Esophagus muscularis mucosa (tissue), 4 donors: ENCODE measurements around the gene FPR3. TPM values are rescaled to one million over a fixed set of nuclear protein-coding genes. Genes with fewer than 3 reads are reported as not detected.
"Not testable (repeated sequence)": the region's sequence is repeated elsewhere in the genome, so short reads cannot be mapped to it uniquely, and the experiment has no call there.

Source experiments
- DNase-seq: peaks from one replicate; pipeline ENCODE4 v3.0.0-alpha.2; 2017; ENCODE audit errors: extremely low spot score
- H3K27ac ChIP-seq, 4 donors: fragments of 200-600 bp; sonication (generic); replicated peaks in 1 of 4; 1 replicate in 3 of 4; 2 replicates in 1 of 4; pipeline ENCODE4 v1.5.1; 2016 to 2019; ENCODE audit warnings: mild to moderate bottlenecking in 1 of 4
- H3K27me3 ChIP-seq, 4 donors: fragments of 200-600 bp; sonication (generic); one replicate each; pipeline versions ENCODE4 v1.5.1 to v1.6.0; 2016 to 2019
- H3K36me3 ChIP-seq, 4 donors: fragments of 200-600 bp; sonication (generic); one replicate each; pipeline ENCODE4 v1.5.1; 2016 to 2019
- H3K4me1 ChIP-seq, 4 donors: fragments of 200-600 bp; sonication (generic); one replicate each; pipeline ENCODE4 v1.5.1; 2016 to 2019
- H3K4me3 ChIP-seq, 4 donors: fragments of 200-600 bp; sonication (generic); 1 replicate in 2 of 4; 2 replicates in 2 of 4; pipeline ENCODE4 v1.5.1; 2016 to 2019; ENCODE audit warnings: mild to moderate bottlenecking in 4 of 4, moderate library complexity in 1 of 4
- H3K9me3 ChIP-seq, 4 donors: fragments of 200-600 bp; sonication (generic); 1 replicate in 3 of 4; 2 replicates in 1 of 4; pipeline ENCODE4 v1.5.1; 2016 to 2019
- CTCF ChIP-seq, 3 experiments: fragments of 200-600 bp in 2 of 3; fragments of 450-650 bp in 1 of 3; sonication (generic) in 2 of 3; IDR thresholded peaks; one replicate each; pipeline ENCODE4 v1.5.1; 2017 to 2019; ENCODE audit warnings: antibody characterized with exemption in 3 of 3, mild to moderate bottlenecking in 2 of 3, moderate library complexity in 1 of 3
- EP300 ChIP-seq: sonication (generic); formaldehyde crosslinking; IDR thresholded peaks from one replicate; pipeline ENCODE4 v1.6.1; 2017; ENCODE audit warnings: antibody characterized with exemption
- POLR2A ChIP-seq: fragments of 450-650 bp; IDR thresholded peaks from one replicate; pipeline ENCODE4 v1.6.1; 2017; ENCODE audit warnings: antibody characterized with exemption, moderate library complexity, mild to moderate bottlenecking, low read depth
- POLR2AphosphoS5 ChIP-seq, 2 donors: sonication (generic); formaldehyde crosslinking; IDR thresholded peaks; one replicate each; pipeline ENCODE4 v1.6.1; 2017; ENCODE audit warnings: antibody characterized with exemption in 2 of 2
- WGBS: methylation state at CpG from one replicate; pipeline ENCODE4 v1.1.5; 2018; 5-methylcytosine and 5-hydroxymethylcytosine counted together
- intact Hi-C: fragments of 100-400 bp; cut with DNase I; formaldehyde crosslinking; loops from one replicate; pipeline ENCODE4 v1.15.1; 2023
- total RNA-seq, 4 donors: library from RNA; depleted of rRNA; stranded (reverse); fragments of >200 nt; gene quantifications; one replicate each; pipeline versions ENCODE4 v1.1.0 to v1.2.1, GENCODE V29; 2016

FPR3 gene
- total RNA-seq, 4 donors from 2014 or later, result 4.0 to 9.9 (median 6.8) TPM

DNA sequence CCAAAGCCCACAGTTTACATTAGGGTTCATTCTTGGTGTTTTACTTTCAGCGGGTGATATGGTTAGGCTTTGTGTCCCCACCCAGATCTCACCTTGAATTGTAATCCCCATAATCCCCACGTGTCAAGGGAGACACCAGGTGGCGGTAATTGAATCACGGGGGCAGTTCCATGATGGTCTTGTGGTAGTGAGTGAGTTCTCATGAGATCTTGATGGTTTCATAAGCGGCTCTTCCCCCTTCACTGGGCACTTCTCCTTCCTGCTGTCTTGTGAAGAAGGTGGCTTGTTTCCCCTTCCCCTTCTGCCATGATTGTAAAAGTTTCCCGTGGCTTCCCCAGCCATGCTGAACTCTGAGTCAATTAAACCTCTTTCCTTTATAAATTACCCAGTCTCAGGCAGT, 22.0 kb upstream of the FPR3 start:
- H3K27me3 ChIP-seq, result peaks cover 0 to 46% (median 2%) of the 10 kb centered on the region in 4 donors
- H3K36me3 ChIP-seq, result no peaks in the 10 kb centered on the region
- intact Hi-C loops, result loop anchor here (10.0 kb wide), 1 partner anchor 118 kb away; no protein-coding TSS in a partner anchor
- no peak overlapping the region for H3K27ac ChIP-seq
- H3K4me1 ChIP-seq, result peaks cover 1 to 6% (median 5%) of the 10 kb centered on the region in 4 donors
- no peak overlapping the region for H3K4me3 ChIP-seq
- H3K9me3 ChIP-seq, result no peaks in the 10 kb centered on the region
- DNase-seq, result no peak
- TF ChIP-seq POLR2AphosphoS5 (IDR thresholded peaks at IDR 0.05) (no peak), EP300 (no peak), CTCF (IDR thresholded peaks at IDR 0.05) (no peak), POLR2A (no peak)
- 47% methylated on average over 6 of the region's 6 CpGs for WGBS

GRCh38 chr19:51776561-51776960, 18.4 kb upstream of the FPR3 start:
- intact Hi-C loops, result loop anchor here (2.0 to 10.0 kb wide), 2 partner anchors 122 to 304 kb away; no protein-coding TSS in a partner anchor

GRCh38 chr19:51777570-51778462, 17.1 kb upstream of the FPR3 start:
- WGBS, result 28% methylated on average over 23 of the region's 23 CpGs
- DNase-seq, result peak; percentile 62
- H3K9me3 ChIP-seq, result no peaks in the 10 kb centered on the region
- peaks cover 0 to 50% (median 7%) of the 10 kb centered on the region in 4 donors for H3K27me3 ChIP-seq
- no peak overlapping the region for H3K4me3 ChIP-seq
- TF ChIP-seq POLR2AphosphoS5 (IDR thresholded peaks at IDR 0.05) (no peak), EP300 (no peak), CTCF (IDR thresholded peaks at IDR 0.05) (peak; percentile 59 to 80 (median 61))
- no peaks in the 10 kb centered on the region for H3K36me3 ChIP-seq
- peaks cover 3 to 7% (median 7%) of the 10 kb centered on the region in 4 donors for H3K4me1 ChIP-seq
- intact Hi-C loops, result loop anchor here (2.0 to 10.0 kb wide), 2 partner anchors 123 to 305 kb away; no protein-coding TSS in a partner anchor
- no peak overlapping the region for H3K27ac ChIP-seq

More at GRCh38 chr19:51776561-51776960, 18.4 kb upstream of the FPR3 start:
- not testable (repeated sequence) for H3K36me3 ChIP-seq, H3K9me3 ChIP-seq, H3K27ac ChIP-seq, DNase-seq, H3K4me3 ChIP-seq, H3K4me1 ChIP-seq
- 90% methylated on average over 1 of the region's 1 CpG for WGBS
- H3K27me3 ChIP-seq, result peaks cover 0 to 52% (median 7%) of the 10 kb centered on the region in 4 donors

GRCh38 chr19:51779181-51779580, 15.8 kb upstream of the FPR3 start:
- H3K9me3 ChIP-seq, result no peaks in the 10 kb centered on the region
- no peak for TF ChIP-seq POLR2AphosphoS5 (IDR thresholded peaks at IDR 0.05)
- no peak for TF ChIP-seq EP300
- TF ChIP-seq CTCF (IDR thresholded peaks at IDR 0.05), result no peak
- TF ChIP-seq POLR2A, result no peak
- H3K4me1 ChIP-seq, result peaks cover 3 to 7% (median 7%) of the 10 kb centered on the region in 4 donors
- no peak overlapping the region for H3K27ac ChIP-seq
- DNase-seq, result peak; percentile 64
- H3K4me3 ChIP-seq, result no peak overlapping the region
- intact Hi-C loops, result loop anchor here (10.0 kb wide), 1 partner anchor 124 kb away; no protein-coding TSS in a partner anchor
- no peaks in the 10 kb centered on the region for H3K36me3 ChIP-seq
- H3K27me3 ChIP-seq, result peaks cover 0 to 41% (median 7%) of the 10 kb centered on the region in 4 donors
- WGBS, result 60% methylated on average over 1 of the region's 1 CpG

- 49% methylated on average over 2 of the region's 2 CpGs for WGBS
- intact Hi-C loops, result loop anchor here (10.0 kb wide), 1 partner anchor 125 kb away; no protein-coding TSS in a partner anchor
These were observed 15.3 kb upstream of the FPR3 start for GRCh38 chr19:51779703-51780102.

More at GRCh38 chr19:51779703-51780102, 15.3 kb upstream of the FPR3 start:
- no peak overlapping the region for H3K4me3 ChIP-seq
- H3K9me3 ChIP-seq, result no peaks in the 10 kb centered on the region
- H3K27ac ChIP-seq, result no peak overlapping the region
- peaks cover 0 to 36% (median 7%) of the 10 kb centered on the region in 4 donors for H3K27me3 ChIP-seq
- H3K36me3 ChIP-seq, result no peaks in the 10 kb centered on the region
- DNase-seq, result peak; percentile 7
- peaks cover 3 to 7% (median 7%) of the 10 kb centered on the region in 4 donors for H3K4me1 ChIP-seq
- TF ChIP-seq POLR2AphosphoS5 (IDR thresholded peaks at IDR 0.05) (no peak), CTCF (IDR thresholded peaks at IDR 0.05) (no peak), POLR2A (no peak), EP300 (no peak)
